ENCODE measurements around the gene SSNA1.

DNA sequence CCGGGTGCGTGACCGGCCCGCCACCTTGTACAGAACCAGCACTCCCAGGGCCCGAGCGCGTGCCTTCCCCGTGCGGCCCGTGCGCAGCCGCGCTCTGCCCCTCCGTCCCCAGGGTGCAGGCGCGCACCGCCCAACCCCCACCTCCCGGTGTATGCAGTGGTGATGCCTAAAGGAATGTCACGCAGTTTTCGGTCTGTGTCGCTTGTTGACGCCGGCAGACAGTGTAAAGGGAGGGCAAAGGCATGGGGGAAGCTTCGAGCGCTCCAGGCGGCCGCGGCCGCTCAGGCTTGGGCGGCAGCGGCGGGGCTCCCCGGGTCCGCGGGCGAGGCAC is 19.9 kb upstream of the SSNA1 start:
- TF ChIP-seq, protein P1, sequence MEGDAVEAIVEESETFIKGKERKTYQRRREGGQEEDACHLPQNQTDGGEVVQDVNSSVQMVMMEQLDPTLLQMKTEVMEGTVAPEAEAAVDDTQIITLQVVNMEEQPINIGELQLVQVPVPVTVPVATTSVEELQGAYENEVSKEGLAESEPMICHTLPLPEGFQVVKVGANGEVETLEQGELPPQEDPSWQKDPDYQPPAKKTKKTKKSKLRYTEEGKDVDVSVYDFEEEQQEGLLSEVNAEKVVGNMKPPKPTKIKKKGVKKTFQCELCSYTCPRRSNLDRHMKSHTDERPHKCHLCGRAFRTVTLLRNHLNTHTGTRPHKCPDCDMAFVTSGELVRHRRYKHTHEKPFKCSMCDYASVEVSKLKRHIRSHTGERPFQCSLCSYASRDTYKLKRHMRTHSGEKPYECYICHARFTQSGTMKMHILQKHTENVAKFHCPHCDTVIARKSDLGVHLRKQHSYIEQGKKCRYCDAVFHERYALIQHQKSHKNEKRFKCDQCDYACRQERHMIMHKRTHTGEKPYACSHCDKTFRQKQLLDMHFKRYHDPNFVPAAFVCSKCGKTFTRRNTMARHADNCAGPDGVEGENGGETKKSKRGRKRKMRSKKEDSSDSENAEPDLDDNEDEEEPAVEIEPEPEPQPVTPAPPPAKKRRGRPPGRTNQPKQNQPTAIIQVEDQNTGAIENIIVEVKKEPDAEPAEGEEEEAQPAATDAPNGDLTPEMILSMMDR (IDR thresholded peaks at IDR 0.05) = no peak
- no peak for TF ChIP-seq POLR2AphosphoS5 (IDR thresholded peaks at IDR 0.05)
